ENCODE results near the gene TTC7B. TPM values are rescaled to one million over a fixed set of nuclear protein-coding genes. Genes with fewer than 3 reads are reported as not detected.

Gene TTC7B
- polyA plus RNA-seq, 1 donor (not counting 4 experiments of a cell fraction or from before 2014, with no cell fraction given) = 21.4 TPM

- DNase-seq (ENCODE audit: low read depth, low spot score) (no peak), FAIRE-seq (no peak)
- Histone ChIP-seq H3K36me3 (ENCODE audit: control insufficient read depth in 2 of 2, extremely low read depth in 1 of 2, insufficient read depth in 2 of 2, low read length in 2 of 2) (peaks cover 4 to 11% of the 10 kb centered on the region in 2 experiments), H3K27ac (ENCODE audit: control insufficient read depth, insufficient read depth, low read length) (no peak overlapping the region), H2AFZ (ENCODE audit: control insufficient read depth, low read length) (no peak overlapping the region), H3K4me3 (ENCODE audit: control insufficient read depth in 2 of 3, extremely low read depth in 1 of 3, insufficient read depth in 2 of 3, low read depth in 1 of 3, low read length in 3 of 3) (no peak overlapping the region), H3K79me2 (ENCODE audit: control insufficient read depth, insufficient read depth, low read length) (no peaks in the 10 kb centered on the region), H3K4me2 (ENCODE audit: control insufficient read depth, extremely low read depth, insufficient read depth, low read depth, low read length) (no peak overlapping the region), H3K27me3 (ENCODE audit: control insufficient read depth, extremely low read depth, insufficient read depth, low read length) (no peaks in the 10 kb centered on the region), H3K9me1 (ENCODE audit: control insufficient read depth, extremely low read depth, insufficient read depth, low read length) (no peaks in the 10 kb centered on the region), H4K20me1 (ENCODE audit: control insufficient read depth, extremely low read depth, insufficient read depth, low read length) (no peaks in the 10 kb centered on the region), H3K9me3 (ENCODE audit: control insufficient read depth, low read depth, low read length) (no peaks in the 10 kb centered on the region), H3K9ac (ENCODE audit: control insufficient read depth, extremely low read depth, insufficient read depth, low read length) (no peak overlapping the region), H3K4me1 (ENCODE audit: control insufficient read depth, extremely low read depth, insufficient read depth, low read length) (no peaks in the 10 kb centered on the region)
- no peak for TF ChIP-seq CTCF (optimal IDR thresholded peaks at IDR 0.05 in 1 of 3, IDR thresholded peaks at IDR 0.05 in 1 of 3, conservative IDR thresholded peaks at IDR 0.05 in 1 of 3; ENCODE audit: extremely low read depth in 1 of 3, insufficient read depth in 2 of 3, low read length in 3 of 3)
- no peak for TF ChIP-seq EZH2 (IDR thresholded peaks at IDR 0.05; ENCODE audit: low read length)
- dilution Hi-C loops (cut with MboI; ENCODE audit: extremely low pct_ligation_motif_present, low sequenced_read_pairs) = no loop called here
These were observed 38.3 kb downstream of the TTC7B start for GRCh38 chr14:90777830-90778485.

GRCh38 chr14:90777358-90777757, 38.9 kb downstream of the TTC7B start:
- Histone ChIP-seq H3K9me1 (ENCODE audit: control insufficient read depth, extremely low read depth, insufficient read depth, low read length) (no peaks in the 10 kb centered on the region), H3K79me2 (ENCODE audit: control insufficient read depth, insufficient read depth, low read length) (no peaks in the 10 kb centered on the region), H3K4me1 (ENCODE audit: control insufficient read depth, extremely low read depth, insufficient read depth, low read length) (no peaks in the 10 kb centered on the region), H3K36me3 (ENCODE audit: control insufficient read depth in 2 of 2, extremely low read depth in 1 of 2, insufficient read depth in 2 of 2, low read length in 2 of 2) (peaks cover 4 to 10% of the 10 kb centered on the region in 2 experiments), H3K27ac (ENCODE audit: control insufficient read depth, insufficient read depth, low read length) (no peak overlapping the region), H3K27me3 (ENCODE audit: control insufficient read depth, extremely low read depth, insufficient read depth, low read length) (no peaks in the 10 kb centered on the region), H3K4me2 (ENCODE audit: control insufficient read depth, extremely low read depth, insufficient read depth, low read depth, low read length) (no peak overlapping the region), H3K4me3 (ENCODE audit: control insufficient read depth in 2 of 3, extremely low read depth in 1 of 3, insufficient read depth in 2 of 3, low read depth in 1 of 3, low read length in 3 of 3) (no peak overlapping the region), H2AFZ (ENCODE audit: control insufficient read depth, low read length) (no peak overlapping the region), H3K9ac (ENCODE audit: control insufficient read depth, extremely low read depth, insufficient read depth, low read length) (no peak overlapping the region), H3K9me3 (ENCODE audit: control insufficient read depth, low read depth, low read length) (no peaks in the 10 kb centered on the region), H4K20me1 (ENCODE audit: control insufficient read depth, extremely low read depth, insufficient read depth, low read length) (no peaks in the 10 kb centered on the region)
- dilution Hi-C loops (cut with MboI; ENCODE audit: extremely low pct_ligation_motif_present, low sequenced_read_pairs) = no loop called here
- FAIRE-seq = no peak
- DNase-seq (ENCODE audit: low read depth, low spot score) = no peak
- TF ChIP-seq EZH2 (IDR thresholded peaks at IDR 0.05; ENCODE audit: low read length) (no peak), CTCF (optimal IDR thresholded peaks at IDR 0.05 in 1 of 3, IDR thresholded peaks at IDR 0.05 in 1 of 3, conservative IDR thresholded peaks at IDR 0.05 in 1 of 3; ENCODE audit: extremely low read depth in 1 of 3, insufficient read depth in 2 of 3, low read length in 3 of 3) (no peak)

Measured in keratinocyte (primary cell).